Bronchial epithelial cell (primary cell): ENCODE data around the gene LDB2. TPM values are rescaled to one million over a fixed set of nuclear protein-coding genes. Genes with fewer than 3 reads are reported as not detected.

Source experiments
- DNase-seq: peaks from one replicate; pipeline ENCODE4 v3.0.0-alpha.2; 2010; ENCODE audit warnings: low read depth
- FAIRE-seq: peaks from 2 replicates; lab custom pipeline; 2011; peaks lifted over from hg19 to GRCh38; lab: Jason Lieb, UNC
- H3K27me3 ChIP-seq: 2 replicates; pipeline ENCODE4 v1.5.1; 2011; ENCODE audit warnings: low read length; ENCODE audit not compliant: control insufficient read depth, insufficient read depth
- H3K36me3 ChIP-seq: 2 replicates; pipeline ENCODE4 v1.5.1; 2011; ENCODE audit warnings: low read length; ENCODE audit not compliant: control insufficient read depth, insufficient read depth
- H3K4me3 ChIP-seq: 2 replicates; pipeline ENCODE4 v1.5.1; 2011; ENCODE audit warnings: mild to moderate bottlenecking, low read depth, low read length, control low read depth
- total RNA-seq: library from RNA; depleted of rRNA; stranded (reverse); fragments of >200 nt; gene quantifications from 2 replicates; pipeline ENCODE4 v1.2.1, GENCODE V29; 2014
- TF ChIP-seq, protein P1 (sequence below): IDR thresholded peaks from 2 replicates; pipeline ENCODE4 v1.5.1; 2011; ENCODE audit warnings: mild to moderate bottlenecking, moderate library complexity, low read length, control low read depth, inconsistent platforms; ENCODE audit not compliant: insufficient read depth, severe bottlenecking

The LDB2 gene
- total RNA-seq, 1 donor from 2014 or later: not detected

DNA sequence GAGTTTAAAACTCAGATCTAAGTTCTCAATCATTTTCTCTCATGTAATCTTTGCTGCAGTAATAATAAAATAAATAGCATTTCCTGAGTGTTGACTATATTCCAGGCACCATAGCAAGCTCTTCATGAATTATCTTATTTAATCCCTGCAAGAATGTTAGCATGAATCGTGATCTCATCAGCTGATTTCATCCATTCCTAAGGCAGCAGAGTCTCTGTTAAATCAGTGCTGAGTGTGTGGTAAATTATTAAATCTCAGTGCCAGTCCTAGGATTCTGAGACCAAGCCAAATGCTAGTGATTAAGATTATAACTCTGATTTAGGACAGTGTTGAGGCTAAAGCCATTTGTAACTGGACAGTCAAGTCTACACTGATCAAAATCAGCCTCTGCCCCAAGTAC is 431.9 kb downstream of the LDB2 start:
- FAIRE-seq (no peak), DNase-seq (no peak)
- Histone ChIP-seq H3K36me3 (no peaks in the 10 kb centered on the region), H3K27me3 (no peaks in the 10 kb centered on the region), H3K4me3 (no peak overlapping the region)
- TF ChIP-seq, protein P1, sequence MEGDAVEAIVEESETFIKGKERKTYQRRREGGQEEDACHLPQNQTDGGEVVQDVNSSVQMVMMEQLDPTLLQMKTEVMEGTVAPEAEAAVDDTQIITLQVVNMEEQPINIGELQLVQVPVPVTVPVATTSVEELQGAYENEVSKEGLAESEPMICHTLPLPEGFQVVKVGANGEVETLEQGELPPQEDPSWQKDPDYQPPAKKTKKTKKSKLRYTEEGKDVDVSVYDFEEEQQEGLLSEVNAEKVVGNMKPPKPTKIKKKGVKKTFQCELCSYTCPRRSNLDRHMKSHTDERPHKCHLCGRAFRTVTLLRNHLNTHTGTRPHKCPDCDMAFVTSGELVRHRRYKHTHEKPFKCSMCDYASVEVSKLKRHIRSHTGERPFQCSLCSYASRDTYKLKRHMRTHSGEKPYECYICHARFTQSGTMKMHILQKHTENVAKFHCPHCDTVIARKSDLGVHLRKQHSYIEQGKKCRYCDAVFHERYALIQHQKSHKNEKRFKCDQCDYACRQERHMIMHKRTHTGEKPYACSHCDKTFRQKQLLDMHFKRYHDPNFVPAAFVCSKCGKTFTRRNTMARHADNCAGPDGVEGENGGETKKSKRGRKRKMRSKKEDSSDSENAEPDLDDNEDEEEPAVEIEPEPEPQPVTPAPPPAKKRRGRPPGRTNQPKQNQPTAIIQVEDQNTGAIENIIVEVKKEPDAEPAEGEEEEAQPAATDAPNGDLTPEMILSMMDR: no peak

DNA sequence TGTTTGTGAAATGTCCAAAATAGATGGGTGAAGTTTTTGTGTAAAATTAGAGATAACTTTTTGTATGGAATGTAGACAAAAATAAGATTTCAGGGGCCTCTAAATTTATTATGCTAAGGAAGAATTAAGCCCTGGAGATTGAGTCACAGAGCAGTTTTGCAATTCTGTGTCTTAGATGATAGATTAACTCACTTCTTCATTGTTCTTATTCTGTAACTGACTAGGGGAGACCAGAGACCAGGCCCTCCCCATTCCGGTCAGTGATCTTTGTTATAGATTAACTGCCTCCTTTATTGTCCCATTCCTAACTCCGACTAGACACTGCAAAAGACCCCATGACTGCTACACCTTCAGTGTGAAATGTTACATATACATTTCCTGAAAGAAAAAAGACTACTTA is 433.8 kb downstream of the LDB2 start:
- no peak for FAIRE-seq
- no peak for DNase-seq
- Histone ChIP-seq H3K4me3 (no peak overlapping the region), H3K27me3 (no peaks in the 10 kb centered on the region), H3K36me3 (no peaks in the 10 kb centered on the region)
- TF ChIP-seq, protein P1: no peak

DNA sequence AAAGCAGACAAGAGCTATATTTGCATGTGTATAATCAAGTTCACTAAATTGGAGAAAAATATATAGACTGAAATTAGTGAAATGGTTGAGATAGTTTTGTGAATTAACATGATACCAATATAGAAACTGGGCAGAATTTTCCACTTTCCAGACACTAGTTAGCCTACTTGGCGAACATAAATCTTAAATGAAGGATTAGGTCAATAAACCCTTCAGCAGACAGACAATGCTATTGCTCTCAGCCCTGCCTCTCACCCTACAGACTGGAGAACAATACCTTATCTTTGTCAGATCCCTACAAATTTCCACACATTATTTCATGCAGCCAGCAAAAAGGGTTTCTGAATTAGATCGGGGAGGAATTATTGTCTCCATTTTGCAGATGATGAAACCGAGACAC is 435.8 kb downstream of the LDB2 start:
- DNase-seq: no peak
- H3K4me3 ChIP-seq: no peak overlapping the region
- FAIRE-seq: no peak
- no peaks in the 10 kb centered on the region for H3K36me3 ChIP-seq
- TF ChIP-seq, protein P1: no peak
- no peaks in the 10 kb centered on the region for H3K27me3 ChIP-seq

DNA sequence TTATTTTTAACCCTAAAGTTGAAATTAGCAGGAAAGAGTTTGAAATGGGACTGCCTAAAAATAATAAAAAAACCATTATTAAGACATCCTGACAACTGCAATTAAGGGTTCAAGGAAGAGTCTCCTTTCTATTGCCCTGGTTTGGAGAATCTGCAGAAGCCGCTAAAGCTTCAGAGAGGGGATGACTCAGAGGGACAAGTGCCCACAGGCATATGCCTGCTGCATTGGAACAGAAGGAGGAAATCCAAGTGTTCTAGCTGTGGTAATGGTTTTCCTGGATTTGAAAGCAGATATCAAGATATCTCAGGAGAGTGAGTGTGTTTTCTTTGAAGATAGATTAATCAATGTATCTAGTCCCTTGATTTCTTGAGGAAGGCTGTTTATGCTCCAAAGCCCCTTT is 437.1 kb downstream of the LDB2 start:
- no peak for FAIRE-seq
- H3K36me3 ChIP-seq: no peaks in the 10 kb centered on the region
- DNase-seq: peak; percentile 62
- no peak overlapping the region for H3K4me3 ChIP-seq
- TF ChIP-seq, protein P1: no peak
- no peaks in the 10 kb centered on the region for H3K27me3 ChIP-seq

DNA sequence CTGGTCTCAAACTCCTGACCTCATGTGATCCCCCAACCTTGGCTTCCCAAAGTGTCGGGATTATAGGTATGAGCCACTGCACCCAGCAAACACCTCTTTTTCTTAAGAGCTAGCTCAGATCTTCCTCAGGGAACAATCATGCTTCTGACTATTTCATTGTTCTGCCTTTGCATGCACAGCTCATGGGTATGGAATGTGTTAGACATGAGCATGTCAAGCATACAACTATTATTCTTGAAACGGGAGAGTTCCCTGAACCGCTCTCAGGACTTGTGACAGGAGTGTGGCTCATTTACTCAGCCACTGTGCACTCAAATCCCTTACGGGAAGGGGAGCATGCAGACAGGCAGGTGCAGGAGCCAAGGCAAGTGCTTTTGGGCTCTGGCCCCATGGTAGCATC is 440.5 kb downstream of the LDB2 start:
- peak; percentile 30 for DNase-seq
- no peaks in the 10 kb centered on the region for H3K27me3 ChIP-seq
- no peak overlapping the region for H3K4me3 ChIP-seq
- TF ChIP-seq, protein P1: no peak
- no peaks in the 10 kb centered on the region for H3K36me3 ChIP-seq
- peak; percentile 32 for FAIRE-seq
